Measurements from ENCODE around the gene KIF1B. TPM values are rescaled to one million over a fixed set of nuclear protein-coding genes. Genes with fewer than 3 reads are reported as not detected.

Gene KIF1B
- total and polyA plus RNA-seq, 2 donors (not counting 1 experiment from before 2014, with no cell fraction given), result 3.5 to 16.4 TPM

DNA sequence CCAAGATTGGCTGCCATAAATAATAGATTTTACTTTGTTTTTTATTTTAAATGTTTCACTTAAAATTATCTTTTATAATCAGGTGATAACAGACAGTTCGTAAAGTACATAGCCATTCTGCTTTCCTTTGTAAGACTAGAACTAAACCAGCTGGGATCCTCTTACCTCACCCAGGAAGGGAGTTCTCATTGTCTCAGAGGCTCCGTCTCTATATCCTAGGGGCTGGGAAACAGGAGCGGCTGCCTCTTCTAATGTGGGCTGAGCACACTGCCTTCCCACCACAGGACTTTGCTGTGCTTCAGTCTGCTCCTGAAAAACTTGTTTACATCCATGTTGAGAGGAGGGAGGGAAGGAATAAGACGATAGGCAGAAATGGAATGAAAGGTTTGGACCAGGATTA is 142.9 kb downstream of the KIF1B start:
- Mint-ChIP-seq H3K4me1 (no peaks in the 10 kb centered on the region), H3K27me3 (no peaks in the 10 kb centered on the region), H3K27ac (no peak overlapping the region), H3K4me3 (no peak overlapping the region), H3K9me3 (ENCODE audit: insufficient read depth) (no peaks in the 10 kb centered on the region)
- CTCF ChIA-PET, result no interaction called here
- no peaks in the 10 kb centered on the region for H4K20me1 ChIP-seq (ENCODE audit: control insufficient read depth, insufficient read depth, low read length, poor library complexity, severe bottlenecking)
- TF ChIP-seq, protein P1, sequence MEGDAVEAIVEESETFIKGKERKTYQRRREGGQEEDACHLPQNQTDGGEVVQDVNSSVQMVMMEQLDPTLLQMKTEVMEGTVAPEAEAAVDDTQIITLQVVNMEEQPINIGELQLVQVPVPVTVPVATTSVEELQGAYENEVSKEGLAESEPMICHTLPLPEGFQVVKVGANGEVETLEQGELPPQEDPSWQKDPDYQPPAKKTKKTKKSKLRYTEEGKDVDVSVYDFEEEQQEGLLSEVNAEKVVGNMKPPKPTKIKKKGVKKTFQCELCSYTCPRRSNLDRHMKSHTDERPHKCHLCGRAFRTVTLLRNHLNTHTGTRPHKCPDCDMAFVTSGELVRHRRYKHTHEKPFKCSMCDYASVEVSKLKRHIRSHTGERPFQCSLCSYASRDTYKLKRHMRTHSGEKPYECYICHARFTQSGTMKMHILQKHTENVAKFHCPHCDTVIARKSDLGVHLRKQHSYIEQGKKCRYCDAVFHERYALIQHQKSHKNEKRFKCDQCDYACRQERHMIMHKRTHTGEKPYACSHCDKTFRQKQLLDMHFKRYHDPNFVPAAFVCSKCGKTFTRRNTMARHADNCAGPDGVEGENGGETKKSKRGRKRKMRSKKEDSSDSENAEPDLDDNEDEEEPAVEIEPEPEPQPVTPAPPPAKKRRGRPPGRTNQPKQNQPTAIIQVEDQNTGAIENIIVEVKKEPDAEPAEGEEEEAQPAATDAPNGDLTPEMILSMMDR (IDR thresholded peaks at IDR 0.05), result no peak
- no peak for TF ChIP-seq EZH2 (IDR thresholded peaks at IDR 0.05; ENCODE audit: borderline replicate concordance, insufficient read depth, low read depth, low read length, poor library complexity, severe bottlenecking)
- H3K4me1 ChIP-seq (ENCODE audit: control insufficient read depth in 2 of 2, insufficient read depth in 2 of 2, low read length in 2 of 2), result no peaks in the 10 kb centered on the region
- no peaks in the 10 kb centered on the region for H3K79me2 ChIP-seq (ENCODE audit: control insufficient read depth, insufficient read depth, low read length)
- H3K9ac ChIP-seq (ENCODE audit: low read length), result no peak overlapping the region
- H3K9me3 ChIP-seq (ENCODE audit: control extremely low read depth in 1 of 3, control insufficient read depth in 2 of 3, insufficient read depth in 1 of 3, low read length in 2 of 3), result no peaks in the 10 kb centered on the region
- no peaks in the 10 kb centered on the region for H3K27me3 ChIP-seq (replicated peaks in 1 of 4; ENCODE audit: control extremely low read depth in 1 of 4, control insufficient read depth in 3 of 4, insufficient read depth in 4 of 4, low read length in 3 of 4)
- no peak overlapping the region for H3K4me2 ChIP-seq (replicated peaks; ENCODE audit: low read depth, low read length, poor library complexity, severe bottlenecking)
- no peak overlapping the region for H3K4me3 ChIP-seq (ENCODE audit: control extremely low read depth in 1 of 5, extremely low read depth in 1 of 5, insufficient read depth in 1 of 5, low read depth in 2 of 5, low read length in 4 of 5)
- DNase-seq, result no peak
- ATAC-seq (ENCODE audit: low read depth), result no peak
- POLR2A ChIA-PET, result no interaction called here
- 100% methylated on average over 2 of the region's 4 CpGs for WGBS (ENCODE audit: insufficient coverage)
- H3K36me3 ChIP-seq (replicated peaks in 1 of 2; ENCODE audit: control extremely low read depth in 1 of 2, control insufficient read depth in 1 of 2, extremely low read depth in 1 of 2, insufficient read depth in 2 of 2, low read length in 1 of 2), result peaks cover 2 to 3% of the 10 kb centered on the region in 2 experiments
- no peak overlapping the region for H3K27ac ChIP-seq (ENCODE audit: low read length in 2 of 2)
- intact Hi-C loops (cut with micrococcal nuclease), result no loop called here
- no peak overlapping the region for H2AFZ ChIP-seq (ENCODE audit: insufficient read depth, low read depth, low read length, poor library complexity, severe bottlenecking)

DNA sequence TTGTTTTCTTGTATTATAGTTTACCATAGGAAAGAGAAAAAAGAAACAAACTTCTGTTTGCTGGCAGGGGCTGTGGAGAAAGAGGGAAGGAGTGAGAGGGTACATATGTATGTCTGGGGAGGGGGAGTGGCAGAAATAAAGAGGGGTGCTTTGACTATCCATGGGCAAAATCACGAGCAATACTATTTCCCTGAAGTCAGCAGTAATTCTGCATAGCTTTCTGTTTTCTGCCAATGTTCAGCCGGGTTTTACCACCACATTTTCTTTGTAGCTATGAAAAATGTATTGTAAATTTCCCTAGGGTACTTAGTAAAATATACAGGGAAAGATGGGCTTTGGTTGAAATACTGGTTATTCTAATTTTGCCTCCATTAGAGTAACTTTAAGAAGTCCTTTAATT is 143.3 kb downstream of the KIF1B start:
- Histone ChIP-seq H3K79me2 (ENCODE audit: control insufficient read depth, insufficient read depth, low read length) (no peaks in the 10 kb centered on the region), H3K9ac (ENCODE audit: low read length) (no peak overlapping the region), H3K36me3 (replicated peaks in 1 of 2; ENCODE audit: control extremely low read depth in 1 of 2, control insufficient read depth in 1 of 2, extremely low read depth in 1 of 2, insufficient read depth in 2 of 2, low read length in 1 of 2) (no peaks in the 10 kb centered on the region), H3K9me3 (ENCODE audit: control extremely low read depth in 1 of 3, control insufficient read depth in 2 of 3, insufficient read depth in 1 of 3, low read length in 2 of 3) (no peaks in the 10 kb centered on the region), H2AFZ (ENCODE audit: insufficient read depth, low read depth, low read length, poor library complexity, severe bottlenecking) (no peak overlapping the region), H3K4me1 (ENCODE audit: control insufficient read depth in 2 of 2, insufficient read depth in 2 of 2, low read length in 2 of 2) (no peaks in the 10 kb centered on the region), H3K4me3 (ENCODE audit: control extremely low read depth in 1 of 5, extremely low read depth in 1 of 5, insufficient read depth in 1 of 5, low read depth in 2 of 5, low read length in 4 of 5) (no peak overlapping the region), H3K4me2 (replicated peaks; ENCODE audit: low read depth, low read length, poor library complexity, severe bottlenecking) (no peak overlapping the region), H4K20me1 (ENCODE audit: control insufficient read depth, insufficient read depth, low read length, poor library complexity, severe bottlenecking) (no peaks in the 10 kb centered on the region), H3K27me3 (replicated peaks in 1 of 4; ENCODE audit: control extremely low read depth in 1 of 4, control insufficient read depth in 3 of 4, insufficient read depth in 4 of 4, low read length in 3 of 4) (no peaks in the 10 kb centered on the region), H3K27ac (ENCODE audit: low read length in 2 of 2) (no peak overlapping the region)
- Mint-ChIP-seq H3K27ac (no peak overlapping the region), H3K9me3 (ENCODE audit: insufficient read depth) (no peaks in the 10 kb centered on the region), H3K27me3 (no peaks in the 10 kb centered on the region), H3K4me1 (no peaks in the 10 kb centered on the region), H3K4me3 (no peak overlapping the region)
- no peak for TF ChIP-seq EZH2 (IDR thresholded peaks at IDR 0.05; ENCODE audit: borderline replicate concordance, insufficient read depth, low read depth, low read length, poor library complexity, severe bottlenecking)
- TF ChIP-seq, protein P1 (IDR thresholded peaks at IDR 0.05), result no peak
- ATAC-seq (ENCODE audit: low read depth) (no peak), DNase-seq (no peak)
- ChIA-PET POLR2A (no interaction called here), CTCF (no interaction called here)
- intact Hi-C loops (cut with micrococcal nuclease), result no loop called here
- WGBS (ENCODE audit: insufficient coverage), result no CpG with 5 or more reads among the region's 2 CpGs

Data from B cell (primary cell).